ENCODE results near the gene ENAH.

Gene ENAH

DNA sequence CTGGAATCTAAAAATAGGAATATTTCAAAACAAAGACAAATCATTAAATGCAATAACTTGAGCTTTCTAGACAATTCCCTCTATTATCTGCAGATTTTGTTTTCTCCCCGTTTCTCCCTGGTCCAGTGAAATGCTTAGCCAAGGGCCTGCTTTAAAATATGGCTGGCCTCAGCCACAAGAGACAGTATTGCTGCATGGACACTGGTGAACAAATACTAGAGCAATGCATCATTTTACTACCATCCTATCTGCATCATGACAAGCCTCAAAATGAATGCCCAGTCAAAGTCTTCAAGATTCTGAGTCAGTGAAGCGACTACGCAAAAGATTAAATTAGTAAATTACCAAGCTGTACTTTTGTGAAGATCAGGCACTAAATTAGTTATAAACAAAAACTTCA, 80.5 kb downstream of the ENAH start:
- no peak for DNase-seq (ENCODE audit: extremely low read depth, low read depth)
- TF ChIP-seq, protein P1, sequence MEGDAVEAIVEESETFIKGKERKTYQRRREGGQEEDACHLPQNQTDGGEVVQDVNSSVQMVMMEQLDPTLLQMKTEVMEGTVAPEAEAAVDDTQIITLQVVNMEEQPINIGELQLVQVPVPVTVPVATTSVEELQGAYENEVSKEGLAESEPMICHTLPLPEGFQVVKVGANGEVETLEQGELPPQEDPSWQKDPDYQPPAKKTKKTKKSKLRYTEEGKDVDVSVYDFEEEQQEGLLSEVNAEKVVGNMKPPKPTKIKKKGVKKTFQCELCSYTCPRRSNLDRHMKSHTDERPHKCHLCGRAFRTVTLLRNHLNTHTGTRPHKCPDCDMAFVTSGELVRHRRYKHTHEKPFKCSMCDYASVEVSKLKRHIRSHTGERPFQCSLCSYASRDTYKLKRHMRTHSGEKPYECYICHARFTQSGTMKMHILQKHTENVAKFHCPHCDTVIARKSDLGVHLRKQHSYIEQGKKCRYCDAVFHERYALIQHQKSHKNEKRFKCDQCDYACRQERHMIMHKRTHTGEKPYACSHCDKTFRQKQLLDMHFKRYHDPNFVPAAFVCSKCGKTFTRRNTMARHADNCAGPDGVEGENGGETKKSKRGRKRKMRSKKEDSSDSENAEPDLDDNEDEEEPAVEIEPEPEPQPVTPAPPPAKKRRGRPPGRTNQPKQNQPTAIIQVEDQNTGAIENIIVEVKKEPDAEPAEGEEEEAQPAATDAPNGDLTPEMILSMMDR (IDR thresholded peaks at IDR 0.05; ENCODE audit: low read depth, low read length), result peak; percentile 29

DNA sequence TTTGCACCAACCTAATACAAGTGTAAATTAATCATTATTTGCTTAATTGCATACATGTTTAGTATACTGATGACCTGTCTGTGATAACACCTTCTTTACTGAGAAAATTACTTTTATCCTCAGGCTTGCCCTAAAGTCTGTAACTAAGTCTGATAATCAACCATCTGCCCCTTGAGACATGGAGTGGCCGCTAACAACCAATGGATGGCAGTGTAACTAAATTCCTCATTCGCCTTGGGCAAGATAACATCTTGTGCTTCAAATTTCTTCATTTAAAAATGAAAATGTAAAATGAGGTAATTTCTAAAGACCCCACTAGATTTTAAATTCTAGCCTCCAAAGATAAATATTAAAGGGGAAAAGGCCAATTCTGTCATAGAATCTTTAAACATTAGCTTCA, 85.1 kb downstream of the ENAH start:
- no peak for DNase-seq (ENCODE audit: extremely low read depth, low read depth)
- TF ChIP-seq, protein P1 (IDR thresholded peaks at IDR 0.05; ENCODE audit: low read depth, low read length), result no peak; the same call in 1 of the 2 replicates

DNA sequence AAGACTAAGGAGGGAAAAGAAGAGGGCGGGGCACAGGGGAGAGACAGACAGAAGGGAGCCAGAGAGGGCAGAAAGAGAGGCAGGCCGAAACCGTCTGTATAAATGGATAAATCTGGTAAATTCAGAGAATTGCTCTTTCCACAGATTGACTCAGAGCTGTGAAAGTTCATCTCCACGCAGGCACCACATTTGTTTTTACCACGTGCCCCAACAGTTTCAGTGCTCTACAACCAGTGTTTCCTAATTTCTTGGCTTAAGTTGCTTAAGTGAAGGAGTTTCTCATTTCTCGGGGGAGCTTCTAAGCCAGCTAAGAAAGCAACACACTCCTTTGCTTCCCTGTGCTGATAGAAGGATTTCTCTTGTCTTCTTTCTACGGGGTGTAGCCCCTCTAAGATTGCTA, 87.1 kb downstream of the ENAH start:
- TF ChIP-seq, protein P1 (IDR thresholded peaks at IDR 0.05; ENCODE audit: low read depth, low read length), result no peak
- peak; percentile 29 for DNase-seq (ENCODE audit: extremely low read depth, low read depth)

DNA sequence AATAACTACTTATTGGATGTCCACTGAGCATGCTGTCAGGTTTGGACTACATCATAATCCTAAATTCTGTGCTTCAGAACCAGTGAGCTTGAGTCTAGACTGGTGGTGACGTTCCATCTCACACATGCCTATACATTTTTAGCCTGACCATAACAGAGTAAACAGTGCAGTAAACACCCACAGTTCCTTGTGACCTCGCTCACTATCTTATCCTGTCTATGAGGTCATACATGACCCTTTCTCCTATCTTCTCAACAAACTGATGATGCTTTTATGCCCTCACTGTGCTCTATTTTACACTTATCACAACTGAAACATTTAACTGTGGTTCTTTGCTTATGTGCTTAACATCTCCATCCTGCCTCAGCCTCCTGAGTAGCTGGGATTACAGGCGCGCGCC, 91.2 kb downstream of the ENAH start:
- TF ChIP-seq, protein P1 (IDR thresholded peaks at IDR 0.05; ENCODE audit: low read depth, low read length), result no peak
- no peak for DNase-seq (ENCODE audit: extremely low read depth, low read depth)

DNA sequence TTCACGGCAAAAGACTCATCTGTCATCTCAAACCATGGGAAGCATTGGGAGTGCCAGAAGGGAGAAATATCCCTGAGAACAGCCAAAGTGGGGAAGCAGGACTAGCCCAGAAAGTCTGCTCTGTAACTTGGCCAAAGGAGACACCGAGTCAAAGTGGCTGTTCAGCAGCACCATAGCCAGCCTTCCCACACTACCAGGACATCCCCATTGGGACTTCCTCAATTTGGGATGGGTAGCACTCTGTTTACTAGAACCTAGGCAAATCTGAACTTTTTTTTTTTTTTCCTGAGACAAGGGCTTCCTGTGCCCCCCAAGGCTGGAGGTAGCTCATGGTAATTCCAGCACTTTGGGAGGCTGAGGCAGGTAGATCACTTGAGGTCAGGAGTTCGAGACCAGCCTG, 93.0 kb downstream of the ENAH start:
- DNase-seq (ENCODE audit: extremely low read depth, low read depth), result no peak
- TF ChIP-seq, protein P1 (IDR thresholded peaks at IDR 0.05; ENCODE audit: low read depth, low read length), result no peak

DNA sequence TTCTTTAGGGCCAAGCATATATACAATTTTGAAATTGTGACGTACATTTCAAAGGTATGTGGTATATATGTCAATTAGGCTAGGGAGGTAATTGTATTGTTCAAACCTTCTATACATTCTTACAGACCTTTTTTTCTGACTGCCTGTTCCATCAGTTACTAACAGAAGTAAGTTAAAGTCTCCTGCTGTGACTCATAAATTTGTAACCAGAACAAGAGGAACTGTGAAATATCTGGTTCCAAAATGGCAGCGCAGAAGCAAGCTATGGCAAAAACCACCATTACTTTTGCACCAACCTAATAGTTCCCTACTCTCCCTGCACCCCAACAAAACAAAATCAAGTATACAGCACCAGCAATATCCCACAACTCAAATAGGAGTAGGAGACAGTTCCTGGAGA, 93.6 kb downstream of the ENAH start:
- no peak for DNase-seq (ENCODE audit: extremely low read depth, low read depth)
- TF ChIP-seq, protein P1 (IDR thresholded peaks at IDR 0.05; ENCODE audit: low read depth, low read length), result no peak

DNA sequence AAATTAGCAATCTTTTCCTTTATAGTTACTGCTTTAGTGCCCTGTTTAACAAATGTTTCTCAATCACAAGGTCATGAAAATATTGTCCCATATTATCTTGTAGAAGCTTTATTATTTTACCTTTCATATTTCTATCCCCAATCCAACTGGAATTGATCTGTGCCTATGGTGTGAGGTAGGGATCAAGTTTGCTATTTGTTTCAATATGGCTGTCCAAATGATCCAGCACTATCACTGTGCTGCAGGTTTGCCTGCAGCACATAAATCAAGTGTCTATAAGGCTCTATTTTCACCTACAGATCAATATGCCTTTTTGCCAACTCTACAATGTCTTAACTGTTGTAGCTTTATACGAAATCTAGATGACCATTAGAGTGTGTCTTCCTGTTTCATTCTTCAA, 96.2 kb downstream of the ENAH start:
- TF ChIP-seq, protein P1 (IDR thresholded peaks at IDR 0.05; ENCODE audit: low read depth, low read length), result no peak
- DNase-seq (ENCODE audit: extremely low read depth, low read depth), result no peak

Measured in AG09319 (cell line).